Measurements from ENCODE around the gene UMAD1.

The UMAD1 gene

GRCh38 chr7:7897509-7897908 is 257.0 kb downstream of the UMAD1 start:
- Histone ChIP-seq H3K36me3 (ENCODE audit: low read depth) (no peaks in the 10 kb centered on the region; the same call in 1 of the 2 replicates), H3K4me3 (ENCODE audit: severe bottlenecking) (no peak overlapping the region), H3K4me1 (ENCODE audit: insufficient read depth, poor library complexity, severe bottlenecking) (peaks cover 12% of the 10 kb centered on the region), H3K27me3 (ENCODE audit: insufficient read depth, poor library complexity, severe bottlenecking) (no peaks in the 10 kb centered on the region), H3K9me3 (ENCODE audit: severe bottlenecking) (no peaks in the 10 kb centered on the region), H3K27ac (ENCODE audit: poor library complexity, severe bottlenecking) (no peak overlapping the region)
- DNase-seq (ENCODE audit: low spot score) (no peak), ATAC-seq (ENCODE audit: low read depth) (peak; percentile 56)
- TF ChIP-seq CTCF (IDR thresholded peaks at IDR 0.05; ENCODE audit: poor library complexity, severe bottlenecking): no peak

- Histone ChIP-seq H3K9me3 (ENCODE audit: severe bottlenecking) (no peaks in the 10 kb centered on the region), H3K4me3 (ENCODE audit: severe bottlenecking) (no peak overlapping the region), H3K36me3 (ENCODE audit: low read depth) (no peaks in the 10 kb centered on the region; the same call in 1 of the 2 replicates), H3K27me3 (ENCODE audit: insufficient read depth, poor library complexity, severe bottlenecking) (no peaks in the 10 kb centered on the region), H3K4me1 (ENCODE audit: insufficient read depth, poor library complexity, severe bottlenecking) (peaks cover 12% of the 10 kb centered on the region), H3K27ac (ENCODE audit: poor library complexity, severe bottlenecking) (no peak overlapping the region)
- DNase-seq (ENCODE audit: low spot score) (no peak), ATAC-seq (ENCODE audit: low read depth) (no peak)
- no peak for TF ChIP-seq CTCF (IDR thresholded peaks at IDR 0.05; ENCODE audit: poor library complexity, severe bottlenecking)
Observed at GRCh38 chr7:7897949-7898515, 257.5 kb downstream of the UMAD1 start.

- no peaks in the 10 kb centered on the region for H3K27me3 ChIP-seq (ENCODE audit: insufficient read depth, poor library complexity, severe bottlenecking)
- H3K27ac ChIP-seq (ENCODE audit: poor library complexity, severe bottlenecking): no peak overlapping the region
- no peaks in the 10 kb centered on the region for H3K9me3 ChIP-seq (ENCODE audit: severe bottlenecking)
- peaks cover 4% of the 10 kb centered on the region for H3K4me1 ChIP-seq (ENCODE audit: insufficient read depth, poor library complexity, severe bottlenecking)
- TF ChIP-seq CTCF (IDR thresholded peaks at IDR 0.05; ENCODE audit: poor library complexity, severe bottlenecking): no peak
- H3K36me3 ChIP-seq (ENCODE audit: low read depth): no peaks in the 10 kb centered on the region
- H3K4me3 ChIP-seq (ENCODE audit: severe bottlenecking): no peak overlapping the region
- DNase-seq (ENCODE audit: low spot score): no peak
- no peak for ATAC-seq (ENCODE audit: low read depth)
Observed at GRCh38 chr7:7902845-7903244, 262.3 kb downstream of the UMAD1 start.

GRCh38 chr7:7907306-7907705 is 266.8 kb downstream of the UMAD1 start:
- no peak for DNase-seq (ENCODE audit: low spot score)
- H3K27ac ChIP-seq (ENCODE audit: poor library complexity, severe bottlenecking): no peak overlapping the region
- no peak for ATAC-seq (ENCODE audit: low read depth)
- no peaks in the 10 kb centered on the region for H3K9me3 ChIP-seq (ENCODE audit: severe bottlenecking)
- no peaks in the 10 kb centered on the region for H3K27me3 ChIP-seq (ENCODE audit: insufficient read depth, poor library complexity, severe bottlenecking)
- H3K4me3 ChIP-seq (ENCODE audit: severe bottlenecking): no peak overlapping the region
- no peaks in the 10 kb centered on the region for H3K36me3 ChIP-seq (ENCODE audit: low read depth)
- peaks cover 12% of the 10 kb centered on the region for H3K4me1 ChIP-seq (ENCODE audit: insufficient read depth, poor library complexity, severe bottlenecking)
- TF ChIP-seq CTCF (IDR thresholded peaks at IDR 0.05; ENCODE audit: poor library complexity, severe bottlenecking): no peak

- TF ChIP-seq CTCF (IDR thresholded peaks at IDR 0.05; ENCODE audit: poor library complexity, severe bottlenecking): no peak
- H3K9me3 ChIP-seq (ENCODE audit: severe bottlenecking): no peaks in the 10 kb centered on the region
- H3K4me3 ChIP-seq (ENCODE audit: severe bottlenecking): no peak overlapping the region
- H3K27ac ChIP-seq (ENCODE audit: poor library complexity, severe bottlenecking): no peak overlapping the region
- no peak for ATAC-seq (ENCODE audit: low read depth)
- DNase-seq (ENCODE audit: low spot score): no peak
- peaks cover 12% of the 10 kb centered on the region for H3K4me1 ChIP-seq (ENCODE audit: insufficient read depth, poor library complexity, severe bottlenecking)
- H3K36me3 ChIP-seq (ENCODE audit: low read depth): no peaks in the 10 kb centered on the region
- H3K27me3 ChIP-seq (ENCODE audit: insufficient read depth, poor library complexity, severe bottlenecking): no peaks in the 10 kb centered on the region
Observed at GRCh38 chr7:7908622-7909145, 268.1 kb downstream of the UMAD1 start.
